Measurements from ENCODE around the gene TSPEAR. TPM values are rescaled to one million over a fixed set of nuclear protein-coding genes. Genes with fewer than 3 reads are reported as not detected.
A peak's percentile ranks its signal among the peaks of the same experiment; 100 is the strongest.

TSPEAR gene
- total and polyA plus RNA-seq, 2 of the 13 experiments (the other 11 are each of a cell fraction or from before 2014, with no cell fraction given), result 0.07 to 0.32 TPM

DNA sequence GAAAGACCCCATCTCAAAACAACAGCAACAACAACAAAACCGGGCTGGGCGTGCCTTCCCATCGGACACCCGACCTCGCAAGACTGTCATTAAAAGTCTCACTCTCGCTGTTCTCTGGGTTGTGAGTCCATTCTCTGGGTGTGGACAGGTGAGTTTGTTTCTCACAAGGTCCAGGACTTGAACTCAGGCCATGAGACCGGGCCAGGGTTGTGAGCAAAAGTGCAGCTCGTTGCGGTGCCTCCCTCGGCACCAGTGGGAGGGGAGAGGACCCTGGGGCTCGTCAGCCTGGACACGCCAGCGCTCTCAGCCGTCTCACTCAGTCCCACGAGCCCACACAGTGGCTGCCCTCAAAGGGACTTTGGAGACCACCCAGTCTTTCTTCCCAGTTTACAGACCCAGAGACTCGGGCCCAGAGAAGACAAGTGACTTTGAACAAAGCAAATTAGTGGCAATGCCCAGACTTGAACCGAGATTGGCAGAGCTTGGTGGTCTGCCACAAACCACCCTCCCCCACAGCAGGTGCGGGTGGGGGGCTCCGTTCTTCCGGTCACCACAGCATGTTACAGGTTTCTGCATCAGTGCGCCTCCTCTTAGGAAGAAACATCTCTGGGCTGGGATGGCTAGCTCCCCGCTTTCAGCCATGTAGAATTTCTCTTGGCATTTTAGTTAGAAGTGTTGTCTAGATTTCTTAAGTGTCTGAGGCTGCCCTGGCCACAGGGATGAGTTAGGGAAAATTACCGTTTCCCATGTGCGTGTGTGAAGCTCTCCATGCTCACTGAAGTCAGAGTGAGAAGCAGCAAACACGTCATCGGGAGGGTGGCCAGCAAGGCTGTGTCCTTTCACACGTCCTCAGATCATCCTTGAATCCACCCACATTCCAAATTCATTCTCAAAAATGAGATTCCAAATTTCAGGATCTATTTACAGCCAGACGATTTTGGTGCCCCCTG, 227.8 kb downstream of the TSPEAR start (continued):
- no peak; the same call in 1 of the 2 replicates for TF ChIP-seq KMT2A (CRISPR knock-in tag; IDR thresholded peaks at IDR 0.05)
- no peak for TF ChIP-seq HDAC1 (CRISPR knock-in tag; IDR thresholded peaks at IDR 0.05)
- 0 out of 2 replicates have a peak, but pooled peaks have one; percentile 33 for TF ChIP-seq CCDC6 (CRISPR knock-in tag; IDR thresholded peaks at IDR 0.05)
- 0 out of 2 replicates have a peak, but pooled peaks have one; percentile 20 for TF ChIP-seq IRF2 (CRISPR knock-in tag; IDR thresholded peaks at IDR 0.05)
- TF ChIP-seq, protein P1, sequence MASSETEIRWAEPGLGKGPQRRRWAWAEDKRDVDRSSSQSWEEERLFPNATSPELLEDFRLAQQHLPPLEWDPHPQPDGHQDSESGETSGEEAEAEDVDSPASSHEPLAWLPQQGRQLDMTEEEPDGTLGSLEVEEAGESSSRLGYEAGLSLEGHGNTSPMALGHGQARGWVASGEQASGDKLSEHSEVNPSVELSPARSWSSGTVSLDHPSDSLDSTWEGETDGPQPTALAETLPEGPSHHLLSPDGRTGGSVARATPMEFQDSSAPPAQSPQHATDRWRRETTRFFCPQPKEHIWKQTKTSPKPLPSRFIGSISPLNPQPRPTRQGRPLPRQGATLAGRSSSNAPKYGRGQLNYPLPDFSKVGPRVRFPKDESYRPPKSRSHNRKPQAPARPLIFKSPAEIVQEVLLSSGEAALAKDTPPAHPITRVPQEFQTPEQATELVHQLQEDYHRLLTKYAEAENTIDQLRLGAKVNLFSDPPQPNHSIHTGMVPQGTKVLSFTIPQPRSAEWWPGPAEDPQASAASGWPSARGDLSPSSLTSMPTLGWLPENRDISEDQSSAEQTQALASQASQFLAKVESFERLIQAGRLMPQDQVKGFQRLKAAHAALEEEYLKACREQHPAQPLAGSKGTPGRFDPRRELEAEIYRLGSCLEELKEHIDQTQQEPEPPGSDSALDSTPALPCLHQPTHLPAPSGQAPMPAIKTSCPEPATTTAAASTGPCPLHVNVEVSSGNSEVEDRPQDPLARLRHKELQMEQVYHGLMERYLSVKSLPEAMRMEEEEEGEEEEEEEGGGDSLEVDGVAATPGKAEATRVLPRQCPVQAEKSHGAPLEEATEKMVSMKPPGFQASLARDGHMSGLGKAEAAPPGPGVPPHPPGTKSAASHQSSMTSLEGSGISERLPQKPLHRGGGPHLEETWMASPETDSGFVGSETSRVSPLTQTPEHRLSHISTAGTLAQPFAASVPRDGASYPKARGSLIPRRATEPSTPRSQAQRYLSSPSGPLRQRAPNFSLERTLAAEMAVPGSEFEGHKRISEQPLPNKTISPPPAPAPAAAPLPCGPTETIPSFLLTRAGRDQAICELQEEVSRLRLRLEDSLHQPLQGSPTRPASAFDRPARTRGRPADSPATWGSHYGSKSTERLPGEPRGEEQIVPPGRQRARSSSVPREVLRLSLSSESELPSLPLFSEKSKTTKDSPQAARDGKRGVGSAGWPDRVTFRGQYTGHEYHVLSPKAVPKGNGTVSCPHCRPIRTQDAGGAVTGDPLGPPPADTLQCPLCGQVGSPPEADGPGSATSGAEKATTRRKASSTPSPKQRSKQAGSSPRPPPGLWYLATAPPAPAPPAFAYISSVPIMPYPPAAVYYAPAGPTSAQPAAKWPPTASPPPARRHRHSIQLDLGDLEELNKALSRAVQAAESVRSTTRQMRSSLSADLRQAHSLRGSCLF (CRISPR knock-in tag; IDR thresholded peaks at IDR 0.05; ENCODE audit: borderline replicate concordance), result no peak
- no peak for TF ChIP-seq MAFK (conservative IDR thresholded peaks at IDR 0.05 in 1 of 2, IDR thresholded peaks at IDR 0.05 in 1 of 2; ENCODE audit: low read length in 2 of 2)
- TF ChIP-seq, protein P2, sequence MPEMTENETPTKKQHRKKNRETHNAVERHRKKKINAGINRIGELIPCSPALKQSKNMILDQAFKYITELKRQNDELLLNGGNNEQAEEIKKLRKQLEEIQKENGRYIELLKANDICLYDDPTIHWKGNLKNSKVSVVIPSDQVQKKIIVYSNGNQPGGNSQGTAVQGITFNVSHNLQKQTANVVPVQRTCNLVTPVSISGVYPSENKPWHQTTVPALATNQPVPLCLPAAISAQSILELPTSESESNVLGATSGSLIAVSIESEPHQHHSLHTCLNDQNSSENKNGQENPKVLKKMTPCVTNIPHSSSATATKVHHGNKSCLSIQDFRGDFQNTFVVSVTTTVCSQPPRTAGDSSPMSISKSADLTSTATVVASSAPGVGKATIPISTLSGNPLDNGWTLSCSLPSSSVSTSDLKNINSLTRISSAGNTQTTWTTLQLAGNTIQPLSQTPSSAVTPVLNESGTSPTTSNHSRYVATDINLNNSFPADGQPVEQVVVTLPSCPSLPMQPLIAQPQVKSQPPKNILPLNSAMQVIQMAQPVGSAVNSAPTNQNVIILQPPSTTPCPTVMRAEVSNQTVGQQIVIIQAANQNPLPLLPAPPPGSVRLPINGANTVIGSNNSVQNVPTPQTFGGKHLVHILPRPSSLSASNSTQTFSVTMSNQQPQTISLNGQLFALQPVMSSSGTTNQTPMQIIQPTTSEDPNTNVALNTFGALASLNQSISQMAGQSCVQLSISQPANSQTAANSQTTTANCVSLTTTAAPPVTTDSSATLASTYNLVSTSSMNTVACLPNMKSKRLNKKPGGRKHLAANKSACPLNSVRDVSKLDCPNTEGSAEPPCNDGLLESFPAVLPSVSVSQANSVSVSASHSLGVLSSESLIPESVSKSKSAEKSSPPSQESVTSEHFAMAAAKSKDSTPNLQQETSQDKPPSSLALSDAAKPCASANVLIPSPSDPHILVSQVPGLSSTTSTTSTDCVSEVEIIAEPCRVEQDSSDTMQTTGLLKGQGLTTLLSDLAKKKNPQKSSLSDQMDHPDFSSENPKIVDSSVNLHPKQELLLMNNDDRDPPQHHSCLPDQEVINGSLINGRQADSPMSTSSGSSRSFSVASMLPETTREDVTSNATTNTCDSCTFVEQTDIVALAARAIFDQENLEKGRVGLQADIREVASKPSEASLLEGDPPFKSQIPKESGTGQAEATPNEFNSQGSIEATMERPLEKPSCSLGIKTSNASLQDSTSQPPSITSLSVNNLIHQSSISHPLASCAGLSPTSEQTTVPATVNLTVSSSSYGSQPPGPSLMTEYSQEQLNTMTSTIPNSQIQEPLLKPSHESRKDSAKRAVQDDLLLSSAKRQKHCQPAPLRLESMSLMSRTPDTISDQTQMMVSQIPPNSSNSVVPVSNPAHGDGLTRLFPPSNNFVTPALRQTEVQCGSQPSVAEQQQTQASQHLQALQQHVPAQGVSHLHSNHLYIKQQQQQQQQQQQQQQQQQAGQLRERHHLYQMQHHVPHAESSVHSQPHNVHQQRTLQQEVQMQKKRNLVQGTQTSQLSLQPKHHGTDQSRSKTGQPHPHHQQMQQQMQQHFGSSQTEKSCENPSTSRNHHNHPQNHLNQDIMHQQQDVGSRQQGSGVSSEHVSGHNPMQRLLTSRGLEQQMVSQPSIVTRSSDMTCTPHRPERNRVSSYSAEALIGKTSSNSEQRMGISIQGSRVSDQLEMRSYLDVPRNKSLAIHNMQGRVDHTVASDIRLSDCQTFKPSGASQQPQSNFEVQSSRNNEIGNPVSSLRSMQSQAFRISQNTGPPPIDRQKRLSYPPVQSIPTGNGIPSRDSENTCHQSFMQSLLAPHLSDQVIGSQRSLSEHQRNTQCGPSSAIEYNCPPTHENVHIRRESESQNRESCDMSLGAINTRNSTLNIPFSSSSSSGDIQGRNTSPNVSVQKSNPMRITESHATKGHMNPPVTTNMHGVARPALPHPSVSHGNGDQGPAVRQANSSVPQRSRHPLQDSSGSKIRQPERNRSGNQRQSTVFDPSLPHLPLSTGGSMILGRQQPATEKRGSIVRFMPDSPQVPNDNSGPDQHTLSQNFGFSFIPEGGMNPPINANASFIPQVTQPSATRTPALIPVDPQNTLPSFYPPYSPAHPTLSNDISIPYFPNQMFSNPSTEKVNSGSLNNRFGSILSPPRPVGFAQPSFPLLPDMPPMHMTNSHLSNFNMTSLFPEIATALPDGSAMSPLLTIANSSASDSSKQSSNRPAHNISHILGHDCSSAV (CRISPR knock-in tag; IDR thresholded peaks at IDR 0.05; ENCODE audit: borderline replicate concordance), result no peak
- TF ChIP-seq, protein P3, sequence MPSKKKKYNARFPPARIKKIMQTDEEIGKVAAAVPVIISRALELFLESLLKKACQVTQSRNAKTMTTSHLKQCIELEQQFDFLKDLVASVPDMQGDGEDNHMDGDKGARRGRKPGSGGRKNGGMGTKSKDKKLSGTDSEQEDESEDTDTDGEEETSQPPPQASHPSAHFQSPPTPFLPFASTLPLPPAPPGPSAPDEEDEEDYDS (CRISPR knock-in tag; IDR thresholded peaks at IDR 0.05), result no peak
- TF ChIP-seq ZNF343 (CRISPR knock-in tag; IDR thresholded peaks at IDR 0.05), result 0 out of 2 replicates have a peak, but pooled peaks have one; percentile 3
- TF ChIP-seq CBX2 (IDR thresholded peaks at IDR 0.05; ENCODE audit: low read depth, low read length), result no peak
- no peak for TF ChIP-seq CBX2 (CRISPR knock-in tag; IDR thresholded peaks at IDR 0.05; ENCODE audit: low read depth)
- no peak for TF ChIP-seq NR2F1 (CRISPR knock-in tag; IDR thresholded peaks at IDR 0.05)
